HG02981 (cell line): ENCODE data around the gene SKAP1.
"Not testable (repeated sequence)": the region's sequence is repeated elsewhere in the genome, so short reads cannot be mapped to it uniquely, and the experiment has no call there.

Source experiments
- ATAC-seq: cut with Tn5 transposase; IDR thresholded peaks from one replicate; pipeline ENCODE4 v1.9.1; 2021; ENCODE audit warnings: mild to moderate bottlenecking, moderate library complexity; ENCODE audit not compliant: unreplicated experiment

SKAP1 gene

GRCh38 chr17:48225725-48226567 is 204.1 kb downstream of the SKAP1 start:
- ATAC-seq = no peak

DNA sequence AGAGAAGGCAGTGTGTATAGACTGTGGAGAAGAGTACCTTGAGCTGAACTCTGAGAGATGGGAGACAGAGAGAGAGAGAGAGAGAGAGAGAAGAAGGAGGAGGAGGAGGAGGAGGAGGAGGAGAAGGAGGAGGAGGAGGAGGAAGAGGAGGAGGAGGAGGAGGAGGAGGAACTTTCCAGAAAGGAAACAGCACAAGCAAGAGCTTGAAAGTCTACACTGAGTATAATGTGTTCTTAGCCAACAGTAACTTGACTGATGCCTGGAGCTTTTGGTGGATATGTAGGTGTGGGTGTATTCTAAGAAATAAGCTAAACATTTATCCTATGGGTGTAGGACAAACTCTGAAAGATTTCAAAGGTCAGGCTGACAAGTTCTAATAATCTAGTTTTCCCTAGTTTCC is 206.1 kb downstream of the SKAP1 start:
- no peak for ATAC-seq

DNA sequence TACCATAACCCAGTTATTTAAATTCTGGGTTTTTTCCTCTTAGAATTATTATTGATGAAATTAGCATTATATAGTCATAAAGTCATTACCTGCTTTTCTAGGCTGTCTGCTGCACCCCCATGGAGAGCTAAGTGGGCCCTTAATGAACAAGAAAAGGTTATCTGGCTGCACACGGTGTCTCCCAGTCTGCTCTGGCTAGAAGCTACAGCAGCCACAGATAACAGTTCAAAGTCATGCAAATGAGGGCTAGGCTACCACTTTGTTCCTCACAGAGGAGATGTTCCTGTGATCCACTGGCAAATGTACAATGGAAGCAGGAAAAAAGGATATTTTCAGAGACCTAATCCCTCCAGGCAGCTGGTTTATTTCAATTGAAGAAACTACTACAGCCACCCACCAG is 210.4 kb downstream of the SKAP1 start:
- no peak for ATAC-seq

DNA sequence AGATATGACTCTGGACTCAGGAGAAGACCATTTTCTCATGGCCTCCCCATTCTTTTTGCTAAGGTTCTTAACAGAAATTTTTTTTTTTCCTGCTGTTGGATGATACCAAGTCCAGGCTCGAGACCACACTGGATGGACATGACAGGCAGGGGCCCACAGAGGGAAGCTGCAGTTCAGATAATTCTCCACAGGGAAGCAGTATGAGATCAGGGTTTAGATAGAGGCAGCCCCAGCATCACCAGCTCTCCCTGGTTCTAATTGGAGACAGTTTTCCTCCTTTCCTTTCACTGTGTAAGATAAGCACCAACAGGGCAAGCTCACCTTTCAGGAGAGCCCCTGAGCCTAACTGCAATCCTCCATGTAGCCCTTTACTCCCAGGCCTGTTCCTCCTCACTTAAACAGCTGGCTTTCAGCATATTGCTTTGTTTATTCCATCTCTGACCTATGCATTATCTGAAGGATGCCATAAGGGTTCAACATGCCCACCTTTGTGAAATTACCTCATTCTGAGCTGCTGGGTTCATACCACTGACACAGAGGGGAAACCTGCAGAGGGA is 214.4 kb downstream of the SKAP1 start:
- ATAC-seq = no peak

- ATAC-seq = no peak
Measured at GRCh38 chr17:48213797-48214196, 216.2 kb downstream of the SKAP1 start.

DNA sequence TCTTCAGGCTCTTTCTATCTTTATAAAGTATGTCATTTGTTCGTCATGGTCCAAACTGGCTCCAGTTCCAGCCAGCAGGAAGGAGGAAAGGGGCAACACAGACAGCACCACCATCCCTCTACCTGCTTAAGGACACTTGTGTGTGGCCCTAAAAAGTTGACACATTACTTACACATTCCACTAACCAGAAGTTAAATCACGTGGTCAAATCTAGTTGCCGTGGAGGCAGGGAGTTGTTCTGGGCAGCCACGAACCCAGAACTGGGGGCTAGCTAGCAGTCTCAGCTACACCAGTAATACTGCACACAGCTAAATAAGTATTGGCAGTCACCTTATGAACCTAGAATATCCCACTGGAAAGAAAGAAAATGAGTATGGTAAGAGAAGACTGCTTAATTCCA is 218.2 kb downstream of the SKAP1 start:
- no peak for ATAC-seq

- ATAC-seq = no peak
Measured at GRCh38 chr17:48211011-48211410, 219.0 kb downstream of the SKAP1 start.

DNA sequence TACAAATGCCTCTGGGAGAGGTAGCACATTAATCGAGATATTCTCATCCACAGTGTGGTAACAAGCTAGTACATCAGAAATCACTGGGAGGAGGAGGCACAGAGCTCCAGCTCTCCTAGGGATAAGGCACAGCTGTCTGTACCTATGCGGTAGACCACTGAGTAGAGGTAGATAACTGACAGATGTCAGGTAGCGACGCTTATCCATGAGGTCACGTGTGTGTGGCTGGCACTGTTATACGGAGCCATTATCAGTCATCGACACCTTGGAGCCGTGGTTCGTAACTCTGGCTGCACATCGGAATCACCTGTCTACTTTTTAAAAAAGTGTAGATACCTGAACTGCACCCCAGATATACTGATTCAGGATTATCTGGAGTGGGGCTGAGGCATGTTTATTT is 220.0 kb downstream of the SKAP1 start:
- ATAC-seq = no peak

DNA sequence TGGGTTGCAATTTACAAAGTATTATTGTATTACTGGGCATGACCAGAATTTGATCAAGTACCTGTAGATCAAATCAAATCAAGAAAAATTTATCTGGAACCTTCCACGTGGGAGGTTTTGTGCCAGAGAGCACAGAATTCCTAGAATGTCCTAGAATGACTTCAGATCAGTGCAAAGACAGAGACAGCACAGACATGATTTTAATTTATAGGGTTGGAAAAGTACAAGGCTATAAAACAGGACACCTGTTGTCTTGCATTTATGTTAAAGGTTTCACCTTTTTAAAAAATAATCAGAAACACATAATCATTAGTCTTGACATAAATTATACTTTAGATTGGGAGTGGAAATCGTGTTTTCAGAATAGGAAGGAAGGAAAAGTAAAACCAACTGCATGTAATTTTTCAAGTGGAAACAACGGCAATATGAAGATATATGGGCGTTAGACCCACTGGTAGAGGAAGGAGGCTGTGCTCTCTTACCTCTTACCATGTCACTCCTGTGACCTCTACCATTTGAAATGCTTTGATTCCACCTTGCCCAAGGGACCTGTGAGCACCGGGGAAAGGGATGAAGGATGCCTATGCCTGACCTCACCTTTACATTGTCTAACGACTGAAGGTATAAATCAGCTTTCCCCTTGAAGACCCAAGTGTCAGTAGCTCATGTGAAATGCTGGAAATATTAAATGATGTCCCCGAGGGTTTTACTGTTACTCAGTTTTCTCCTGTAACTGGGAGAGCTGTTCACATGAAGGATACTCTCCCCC is 222.1 kb downstream of the SKAP1 start:
- no peak for ATAC-seq

DNA sequence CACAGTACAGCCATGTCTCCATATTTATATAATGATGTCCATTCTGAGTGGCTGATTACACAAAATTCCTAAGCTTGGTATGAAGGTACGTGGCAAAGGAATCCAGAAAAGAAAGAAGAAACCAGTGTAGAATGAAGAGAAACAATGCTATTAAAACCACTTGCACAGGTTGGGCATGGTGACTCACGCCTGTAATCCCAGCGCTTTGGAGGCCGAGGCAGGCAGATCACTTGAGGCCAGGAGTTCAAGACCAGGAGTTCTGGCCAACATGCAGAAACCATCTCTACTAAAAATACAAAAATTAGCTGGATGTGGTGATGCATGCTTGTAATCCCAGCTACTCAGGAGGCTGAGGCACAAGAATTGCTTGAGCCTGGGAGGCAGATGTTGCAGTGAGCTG is 223.0 kb downstream of the SKAP1 start:
- ATAC-seq = not testable (repeated sequence)

DNA sequence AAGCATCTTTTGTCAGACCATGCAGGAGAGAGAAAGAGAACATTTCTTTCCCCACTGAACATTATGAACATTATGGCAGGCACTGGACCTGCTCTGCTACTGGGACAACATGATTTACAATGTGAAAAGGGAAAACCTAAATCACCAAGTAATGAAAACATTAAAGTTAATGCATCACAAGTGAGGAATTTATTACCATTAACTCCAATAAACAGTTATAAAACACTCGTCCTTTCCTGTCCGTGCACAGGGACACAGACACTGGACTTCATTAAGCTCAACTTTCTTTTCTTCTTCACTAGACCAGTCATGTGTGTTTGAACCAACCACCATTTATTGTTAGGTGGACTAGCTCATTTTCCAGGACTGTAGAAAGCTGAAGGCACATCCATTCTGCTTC is 227.1 kb downstream of the SKAP1 start:
- no peak for ATAC-seq

DNA sequence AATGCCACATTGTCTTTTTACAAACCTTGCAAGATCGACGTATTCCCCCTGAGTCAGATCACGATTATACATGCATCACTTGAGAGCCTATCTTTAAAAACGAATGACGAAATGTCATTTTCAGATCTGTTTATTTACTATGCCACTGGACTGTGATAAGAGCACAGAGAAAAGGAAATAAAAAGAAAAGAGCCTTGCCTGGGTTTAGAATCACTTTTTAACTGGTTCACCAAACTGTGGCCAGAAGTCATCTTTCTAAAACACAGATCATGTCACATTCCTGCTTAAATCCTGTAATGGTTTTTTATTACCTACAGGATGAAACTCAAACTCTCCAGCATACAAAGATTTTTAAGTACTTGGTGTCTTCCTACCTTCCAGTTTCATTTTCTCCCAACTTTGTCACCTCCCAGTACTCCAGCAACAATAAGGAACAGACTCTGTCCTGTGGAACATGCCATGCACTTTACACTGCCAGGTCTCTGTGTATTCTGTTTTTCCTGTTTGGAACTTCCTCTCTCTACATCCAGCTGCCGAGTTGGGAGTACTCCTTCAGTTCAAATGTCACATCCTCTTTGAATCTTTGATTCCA is 231.0 kb downstream of the SKAP1 start:
- ATAC-seq = no peak

DNA sequence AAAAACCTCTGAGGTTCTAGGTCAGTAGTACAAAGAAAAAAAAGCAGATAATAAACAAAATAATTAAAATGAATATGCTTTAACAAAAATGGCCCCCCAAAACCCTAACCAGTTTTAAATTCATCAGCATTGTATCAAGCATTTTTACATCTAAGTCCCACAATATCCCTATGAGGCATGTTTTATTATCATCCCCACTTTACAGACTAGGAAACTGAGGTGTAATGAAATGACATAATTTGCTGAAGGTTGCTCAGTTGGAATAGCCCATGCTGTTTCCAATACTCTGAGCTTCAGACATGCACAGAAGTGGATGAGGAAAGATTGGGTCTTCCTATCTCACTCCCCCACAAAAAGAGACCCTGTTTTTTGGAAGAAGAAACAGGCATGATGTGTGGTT is 234.1 kb downstream of the SKAP1 start:
- no peak for ATAC-seq

DNA sequence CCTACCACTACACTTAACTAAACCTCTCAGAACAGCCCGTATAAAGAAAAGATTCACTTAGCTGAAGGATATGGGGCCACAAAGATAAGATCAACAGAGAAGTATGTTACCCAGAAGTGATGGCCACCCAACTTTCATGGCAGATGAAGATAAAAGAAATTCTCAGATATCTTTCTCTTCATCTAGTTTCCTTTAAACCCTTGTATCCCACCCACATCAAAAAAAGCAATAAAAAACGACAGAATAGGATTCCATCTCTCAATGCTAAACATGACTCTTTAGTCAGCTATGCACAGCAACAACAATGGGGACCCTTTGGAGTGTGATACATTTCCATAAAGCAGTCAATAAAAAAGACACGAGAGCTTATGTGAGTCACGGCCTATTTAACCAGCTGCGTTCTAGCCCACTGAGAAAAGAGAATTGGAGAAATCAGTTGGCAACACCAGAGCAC is 235.9 kb downstream of the SKAP1 start:
- ATAC-seq = no peak

DNA sequence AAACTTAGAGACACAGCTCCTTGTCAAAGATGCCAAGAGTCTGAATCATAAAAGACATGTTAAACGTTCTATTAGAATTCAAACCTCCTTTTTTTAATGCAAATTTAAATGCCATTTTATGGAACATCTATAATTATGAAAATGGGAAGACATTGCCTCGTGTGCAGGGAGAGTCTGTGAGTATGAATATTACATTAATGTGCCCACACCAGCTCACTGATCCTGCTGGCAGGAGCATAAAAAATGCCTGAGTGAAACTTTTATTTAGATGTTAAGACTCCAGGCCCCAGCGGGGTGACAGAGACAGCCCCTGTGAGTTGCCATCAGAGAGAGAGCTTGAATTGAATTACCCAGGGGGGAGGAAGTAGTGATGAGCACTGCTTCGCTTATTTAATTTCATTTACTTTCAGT is 237.7 kb downstream of the SKAP1 start:
- ATAC-seq = no peak

DNA sequence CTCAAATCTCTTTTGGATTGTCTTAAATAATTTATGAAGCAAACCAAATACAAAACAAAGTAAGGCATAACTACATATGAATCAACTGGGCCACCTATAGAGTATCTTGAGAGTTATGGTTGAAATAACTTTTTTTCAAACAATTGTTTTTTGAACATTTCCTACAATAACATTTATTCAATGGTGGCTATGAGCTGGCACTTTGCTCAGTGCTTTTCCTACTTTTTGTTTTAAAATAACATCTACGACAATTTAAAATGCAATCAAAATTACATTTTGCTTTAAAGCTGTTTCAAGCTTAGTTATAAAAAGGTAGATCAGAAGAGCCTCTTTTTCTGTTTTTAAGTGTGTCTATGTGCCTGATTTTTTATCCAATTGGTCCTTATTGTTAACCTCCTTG is 238.7 kb downstream of the SKAP1 start:
- no peak for ATAC-seq

GRCh38 chr17:48190871-48191270 is 239.1 kb downstream of the SKAP1 start:
- ATAC-seq = no peak

DNA sequence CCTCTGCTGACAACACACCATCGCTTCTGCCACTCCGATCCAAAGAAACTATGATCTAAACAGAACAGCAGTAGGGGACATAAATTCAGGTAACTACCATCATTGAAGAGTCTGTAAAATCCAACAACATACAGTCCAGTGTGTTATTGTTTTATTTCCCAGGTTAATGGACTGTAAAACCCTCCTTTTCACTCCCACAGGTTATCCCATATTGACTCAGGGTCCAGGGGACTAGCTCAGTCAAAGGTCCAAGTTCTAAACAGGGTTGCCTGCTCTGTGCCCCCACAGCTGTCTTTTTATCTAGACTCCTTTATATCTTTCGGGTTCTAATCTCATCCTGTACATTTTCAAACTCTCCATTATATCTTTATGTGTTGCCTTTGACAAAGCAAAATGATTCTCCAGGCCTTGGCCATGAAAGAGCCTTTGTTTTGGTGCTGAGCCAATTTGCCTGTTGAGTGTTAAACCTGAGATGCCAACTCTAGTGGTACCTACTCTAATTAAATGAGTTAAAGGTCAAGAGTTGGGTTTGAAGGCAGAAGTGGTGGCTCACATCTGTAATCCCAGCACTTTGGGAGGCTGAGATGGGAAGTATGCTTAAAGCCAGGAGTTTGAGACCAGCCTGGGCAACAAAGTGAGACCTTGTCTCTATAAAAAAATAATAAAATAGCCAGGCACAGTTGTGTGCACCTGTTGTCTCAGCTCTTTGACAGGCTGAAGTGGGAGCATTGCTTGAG is 242.0 kb downstream of the SKAP1 start:
- ATAC-seq = no peak

DNA sequence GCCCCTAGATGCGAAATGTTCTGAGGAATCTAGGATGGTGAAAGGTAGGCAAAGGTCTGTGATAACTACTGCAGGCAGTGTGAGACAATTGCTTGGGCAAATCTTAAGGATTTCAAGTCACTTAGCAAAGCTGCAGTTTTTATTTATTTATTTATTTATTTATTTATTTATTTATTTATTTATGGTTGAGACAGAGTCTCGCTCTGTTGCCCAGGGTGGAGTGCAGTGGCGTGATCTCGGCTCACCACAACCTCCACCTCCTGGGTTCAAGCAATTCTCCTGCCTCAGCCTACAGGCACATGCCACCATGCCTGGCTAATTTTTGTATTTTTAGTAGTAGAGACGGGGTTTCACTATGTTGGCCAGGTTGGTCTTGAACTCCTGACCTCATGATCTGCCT is 243.7 kb downstream of the SKAP1 start:
- not testable (repeated sequence) for ATAC-seq

DNA sequence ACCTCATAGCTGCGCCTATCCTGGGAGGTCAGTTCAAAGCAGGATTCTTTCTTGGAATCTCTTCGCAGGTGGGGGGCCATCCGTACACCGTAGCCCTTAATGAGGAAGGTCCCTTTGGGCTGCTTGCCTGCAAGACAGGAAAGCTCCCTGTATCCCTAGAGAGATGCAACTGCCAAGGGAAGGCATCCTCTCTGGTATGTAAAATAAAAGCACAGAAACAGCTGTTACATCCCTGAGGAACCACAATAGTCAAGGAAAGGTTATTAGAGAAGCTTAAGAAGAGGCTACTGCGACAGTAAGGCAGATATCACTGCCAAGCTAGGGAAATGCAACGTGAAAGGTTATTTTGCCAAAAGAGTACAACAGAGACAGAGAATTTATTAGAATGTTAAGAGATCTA is 245.3 kb downstream of the SKAP1 start:
- no peak for ATAC-seq

- no peak for ATAC-seq
Measured at GRCh38 chr17:48181653-48182052, 248.4 kb downstream of the SKAP1 start.
